GM13976 (cell line): ENCODE measurements around the gene PADI4.

Experiments
- DNase-seq: peaks from one replicate; pipeline ENCODE4 v3.0.0; 2012; ENCODE audit warnings: low spot score
- in situ Hi-C: fragments of 300-500 bp; cut with MboI; formaldehyde crosslinking; loops from one replicate; pipeline ENCODE4 v1.12.0; 2022; ENCODE audit warnings: low sequenced_read_pairs, mixed read lengths, inconsistent platforms; ENCODE audit not compliant: unreplicated experiment
- TF ChIP-seq, protein P1 (sequence below): IDR thresholded peaks from 2 replicates; pipeline ENCODE4 v1.5.1; 2012; ENCODE audit warnings: borderline replicate concordance, mild to moderate bottlenecking; ENCODE audit not compliant: insufficient read depth; ENCODE audit errors: extremely low read depth, missing control alignments, control extremely low read depth

PADI4 gene

DNA sequence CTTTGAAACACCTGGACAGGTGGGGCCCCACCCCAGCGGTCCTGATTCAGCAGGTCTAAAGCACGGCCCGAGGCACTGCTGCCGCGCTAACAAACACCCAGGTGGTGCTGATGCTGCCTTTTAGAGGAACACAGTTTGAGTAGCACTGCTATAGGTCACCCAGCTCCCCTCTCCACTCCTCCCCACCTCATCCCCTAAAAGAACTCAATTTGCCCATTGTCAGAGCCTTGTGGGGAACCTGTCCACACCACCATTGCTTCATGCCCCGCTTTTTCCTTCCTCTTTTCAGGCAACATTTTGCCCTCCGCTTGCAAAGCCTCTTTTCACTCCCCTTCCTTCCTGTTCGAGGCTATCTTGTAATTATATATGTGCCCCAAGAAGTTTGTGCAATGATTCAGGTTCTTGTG, 26.2 kb upstream of the PADI4 start:
- DNase-seq: no peak
- in situ Hi-C loops: no loop called here
- TF ChIP-seq, protein P1, sequence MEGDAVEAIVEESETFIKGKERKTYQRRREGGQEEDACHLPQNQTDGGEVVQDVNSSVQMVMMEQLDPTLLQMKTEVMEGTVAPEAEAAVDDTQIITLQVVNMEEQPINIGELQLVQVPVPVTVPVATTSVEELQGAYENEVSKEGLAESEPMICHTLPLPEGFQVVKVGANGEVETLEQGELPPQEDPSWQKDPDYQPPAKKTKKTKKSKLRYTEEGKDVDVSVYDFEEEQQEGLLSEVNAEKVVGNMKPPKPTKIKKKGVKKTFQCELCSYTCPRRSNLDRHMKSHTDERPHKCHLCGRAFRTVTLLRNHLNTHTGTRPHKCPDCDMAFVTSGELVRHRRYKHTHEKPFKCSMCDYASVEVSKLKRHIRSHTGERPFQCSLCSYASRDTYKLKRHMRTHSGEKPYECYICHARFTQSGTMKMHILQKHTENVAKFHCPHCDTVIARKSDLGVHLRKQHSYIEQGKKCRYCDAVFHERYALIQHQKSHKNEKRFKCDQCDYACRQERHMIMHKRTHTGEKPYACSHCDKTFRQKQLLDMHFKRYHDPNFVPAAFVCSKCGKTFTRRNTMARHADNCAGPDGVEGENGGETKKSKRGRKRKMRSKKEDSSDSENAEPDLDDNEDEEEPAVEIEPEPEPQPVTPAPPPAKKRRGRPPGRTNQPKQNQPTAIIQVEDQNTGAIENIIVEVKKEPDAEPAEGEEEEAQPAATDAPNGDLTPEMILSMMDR: no peak

DNA sequence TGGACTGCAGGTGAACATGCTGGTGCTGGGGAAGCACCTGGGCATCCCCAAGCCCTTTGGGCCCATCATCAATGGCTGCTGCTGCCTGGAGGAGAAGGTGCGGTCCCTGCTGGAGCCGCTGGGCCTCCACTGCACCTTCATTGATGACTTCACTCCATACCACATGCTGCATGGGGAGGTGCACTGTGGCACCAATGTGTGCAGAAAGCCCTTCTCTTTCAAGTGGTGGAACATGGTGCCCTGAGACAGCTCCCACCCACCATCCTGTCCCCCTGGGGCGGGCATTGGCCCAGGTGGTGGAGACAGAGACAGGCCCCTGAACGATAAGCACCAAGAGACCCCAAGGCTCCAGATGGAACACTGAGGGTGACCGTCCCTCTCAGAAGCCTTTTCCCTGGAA, 25.2 kb upstream of the PADI4 start:
- TF ChIP-seq, protein P1: no peak
- in situ Hi-C loops: no loop called here
- no peak for DNase-seq

DNA sequence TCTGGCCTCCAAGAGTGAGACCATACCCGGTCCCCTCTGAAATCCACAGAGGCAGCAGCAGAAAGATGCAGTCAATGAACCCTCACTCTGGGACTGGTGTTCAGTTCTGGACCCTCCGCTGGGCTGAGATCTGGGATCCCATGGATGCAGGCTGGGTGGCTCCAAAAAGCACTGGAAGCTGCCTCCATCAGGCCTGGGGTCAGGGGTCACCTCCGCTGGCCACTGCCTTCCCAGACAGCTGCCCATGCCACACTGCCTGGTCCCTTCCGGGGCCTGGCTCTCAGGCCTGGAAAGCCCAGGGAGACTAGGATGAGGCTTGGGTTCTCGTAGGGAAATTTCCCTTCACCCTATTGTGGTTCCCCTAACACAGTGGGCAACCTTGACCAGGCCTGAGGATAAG, 21.4 kb upstream of the PADI4 start:
- DNase-seq: no peak
- in situ Hi-C loops: no loop called here
- TF ChIP-seq, protein P1: no peak

DNA sequence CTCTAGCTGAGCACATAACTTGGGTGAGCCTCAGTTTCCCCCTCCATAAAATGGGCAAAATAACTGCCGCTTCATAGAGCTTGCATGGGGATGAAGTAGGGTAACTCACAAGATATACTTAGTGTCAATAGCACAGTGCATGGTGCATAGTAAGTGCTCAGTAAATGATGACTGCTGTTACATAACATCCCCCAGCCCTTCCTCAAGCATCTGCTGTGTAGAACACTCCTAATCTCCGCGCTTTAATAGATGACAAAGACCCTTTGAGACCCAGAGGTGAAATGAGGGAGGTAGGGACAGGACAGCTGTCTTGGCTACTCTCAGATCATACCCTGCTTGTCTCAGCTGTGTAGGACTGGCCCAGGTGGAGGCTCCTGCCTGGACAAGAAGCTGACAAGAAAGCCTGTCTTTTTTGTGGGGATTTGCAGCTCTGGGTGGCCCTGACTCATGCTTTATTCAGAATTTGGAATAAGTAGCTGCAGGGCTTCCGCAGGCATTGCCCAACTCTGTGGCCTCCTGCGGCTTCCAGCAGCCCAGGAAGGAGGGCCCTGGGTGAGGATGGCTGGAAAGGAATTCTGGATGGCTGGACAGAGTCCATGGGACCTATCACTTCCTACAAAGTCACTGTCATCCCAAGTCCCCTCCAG, 20.7 kb upstream of the PADI4 start:
- in situ Hi-C loops: no loop called here
- DNase-seq: no peak
- TF ChIP-seq, protein P1: no peak

DNA sequence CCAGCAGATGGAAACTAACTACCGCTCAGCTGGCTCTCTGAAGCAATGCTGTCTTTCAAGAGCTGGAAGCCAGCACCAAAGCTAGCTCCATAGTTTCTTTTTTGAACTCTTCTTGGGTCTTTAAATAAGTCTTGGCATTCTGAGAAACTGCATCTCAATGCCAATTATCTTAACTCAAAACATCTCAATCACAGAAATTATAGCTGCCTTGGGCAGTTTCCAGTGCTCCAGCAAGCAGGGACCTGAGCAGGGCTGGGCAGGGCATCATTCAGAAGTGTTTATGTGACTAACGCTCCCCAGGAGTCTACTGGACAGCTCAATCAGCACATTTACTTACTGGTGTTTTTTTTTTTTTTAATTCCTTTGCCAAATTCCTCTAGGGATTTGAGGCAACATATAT, 18.3 kb upstream of the PADI4 start:
- TF ChIP-seq, protein P1: no peak
- DNase-seq: no peak
- in situ Hi-C loops: no loop called here

DNA sequence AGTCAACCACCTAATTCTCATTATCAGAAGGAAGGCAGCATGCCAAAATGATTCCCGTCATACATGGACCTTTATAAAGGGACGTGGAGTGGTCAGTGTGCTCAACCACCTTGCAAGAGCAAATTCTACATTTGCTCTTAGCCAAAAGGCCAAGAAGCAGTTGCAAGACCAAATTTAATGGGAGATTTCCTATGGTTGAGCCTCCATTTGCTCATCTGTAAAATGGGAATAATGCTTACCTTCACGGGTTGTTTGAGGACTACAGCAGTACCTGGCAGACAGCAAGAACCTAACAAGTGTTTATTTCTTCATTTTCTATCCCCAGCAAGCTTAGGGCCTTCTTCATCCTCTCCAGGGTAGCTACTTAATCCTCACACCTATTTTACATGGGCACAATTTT, 17.4 kb upstream of the PADI4 start:
- in situ Hi-C loops: no loop called here
- no peak for DNase-seq
- TF ChIP-seq, protein P1: no peak
